ENCODE results near the gene FHIT.
A peak's percentile ranks its signal among the peaks of the same experiment; 100 is the strongest.

Gene FHIT

DNA sequence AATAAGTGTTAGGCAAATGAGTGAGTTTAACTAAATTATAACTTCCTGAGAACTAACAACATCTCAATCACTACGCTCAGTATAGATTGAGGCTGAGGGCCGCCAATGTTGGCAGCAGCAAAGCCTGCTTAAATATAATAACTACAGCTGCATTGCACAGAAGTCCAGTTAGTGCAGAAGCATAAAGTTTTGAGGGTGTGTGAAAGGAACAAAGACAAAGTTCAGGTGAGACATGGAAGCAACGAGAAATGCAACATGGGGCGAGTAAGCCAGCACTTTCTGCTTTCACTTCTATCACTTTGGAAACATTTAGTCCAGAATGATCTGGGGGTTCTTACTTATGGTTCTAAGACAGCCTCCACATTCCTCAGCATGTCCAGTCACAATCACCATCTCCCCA lies 1149.1 kb downstream of the FHIT start:
- DNase-seq (ENCODE audit: low spot score) = no peak

DNA sequence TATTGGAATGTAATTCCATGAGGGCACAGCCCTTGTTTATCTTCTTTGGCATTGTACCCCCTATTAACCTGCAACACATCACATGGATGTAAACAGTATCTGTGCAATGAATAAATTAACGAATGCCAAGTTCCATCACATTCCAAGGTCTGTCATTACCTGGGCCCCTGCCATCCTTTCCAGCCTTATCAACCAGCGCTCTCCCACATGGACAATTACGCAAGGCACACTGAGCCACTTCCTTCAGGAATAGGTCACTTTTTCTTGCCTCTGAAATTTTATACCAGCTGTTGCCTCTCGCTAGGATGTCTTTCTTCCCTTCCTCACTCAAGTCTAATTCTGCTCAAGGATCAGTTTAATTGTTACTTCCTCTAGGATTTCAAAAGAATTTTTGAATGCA lies 1149.6 kb downstream of the FHIT start:
- DNase-seq (ENCODE audit: low spot score) = no peak

DNA sequence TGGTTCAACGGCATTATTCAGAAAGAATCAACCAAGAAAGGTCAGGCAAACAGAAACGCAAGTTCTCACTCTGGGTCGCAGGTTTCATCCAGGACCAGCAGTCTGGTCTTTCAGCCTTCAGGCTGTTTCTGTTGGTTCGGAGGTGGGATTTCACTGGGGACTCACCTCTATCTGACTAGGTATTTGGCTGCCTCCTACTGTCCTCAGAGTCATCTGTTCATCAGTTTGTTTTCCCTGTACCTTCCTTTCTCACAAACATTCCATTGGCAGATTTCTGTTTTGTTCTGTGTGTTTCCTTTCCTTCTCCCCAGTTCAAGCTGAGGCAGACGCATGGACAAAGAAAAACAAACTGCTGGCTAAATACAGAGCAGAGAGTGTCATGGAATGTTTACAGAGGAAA lies 1154.8 kb downstream of the FHIT start:
- DNase-seq (ENCODE audit: low spot score) = no peak

DNA sequence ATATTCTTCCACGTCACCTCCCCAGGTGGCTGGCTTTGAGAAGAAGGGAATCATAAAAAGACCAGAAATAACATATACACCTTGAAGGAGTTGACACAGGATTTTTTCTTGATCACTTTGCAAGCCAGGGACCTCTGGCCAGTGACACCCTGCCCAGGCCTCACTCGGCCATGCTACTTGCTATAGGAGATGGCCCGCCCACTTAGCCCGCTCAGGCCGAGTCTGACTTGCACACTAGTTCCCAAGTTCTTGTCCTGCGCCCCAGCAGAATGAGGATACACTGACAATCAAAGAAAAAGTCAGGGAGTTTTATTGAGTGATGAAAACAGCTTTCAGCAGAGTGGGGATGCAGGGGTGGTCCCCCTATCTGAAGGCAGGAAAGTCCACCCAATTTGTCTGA lies 1155.3 kb downstream of the FHIT start:
- no peak for DNase-seq (ENCODE audit: low spot score)

DNA sequence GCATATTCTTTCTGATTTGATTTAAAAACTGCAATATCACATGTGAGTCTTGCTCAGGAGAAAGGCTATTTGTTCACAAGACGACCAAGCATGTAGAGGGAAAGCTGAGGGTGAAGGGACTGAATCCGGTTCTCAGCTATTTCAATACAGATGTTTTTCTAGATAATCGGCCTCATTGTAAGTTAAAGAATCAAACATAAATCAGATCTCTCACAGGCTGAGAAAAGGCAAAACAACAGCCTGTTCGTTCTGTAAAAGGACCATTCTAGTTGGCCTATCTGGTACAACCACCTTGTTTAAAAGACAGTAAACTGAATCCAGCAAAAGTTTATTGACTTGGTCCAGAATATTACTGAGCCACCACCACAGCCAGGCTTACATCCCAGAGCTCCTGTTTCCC lies 1155.7 kb downstream of the FHIT start:
- no peak for DNase-seq (ENCODE audit: low spot score)

DNA sequence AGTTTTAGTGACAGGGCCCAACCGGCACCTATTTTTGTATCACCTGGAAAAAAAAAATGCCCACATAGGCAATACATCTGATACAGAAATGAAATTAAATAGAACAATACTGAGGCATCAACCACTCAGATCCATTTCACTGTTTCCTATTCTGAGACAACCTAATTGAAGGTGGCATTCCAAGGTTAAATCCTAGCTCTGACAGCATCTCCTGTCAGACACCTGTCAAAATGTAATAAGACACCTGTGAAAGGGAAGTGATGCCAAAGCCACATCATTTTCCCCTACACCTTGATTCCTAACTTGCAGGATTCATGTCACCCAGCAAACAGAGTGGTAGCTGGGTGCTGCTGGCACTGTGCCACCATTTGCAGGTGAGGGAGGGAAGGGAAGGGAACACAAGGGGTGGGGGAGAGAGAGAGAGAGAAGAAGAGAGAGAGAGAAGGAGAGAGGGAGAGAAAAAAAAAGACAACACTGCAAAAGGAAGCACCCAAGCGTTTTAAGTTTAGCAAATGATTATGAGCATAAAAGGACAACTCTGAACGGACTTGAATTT lies 1156.8 kb downstream of the FHIT start:
- DNase-seq (ENCODE audit: low spot score) = no peak

DNA sequence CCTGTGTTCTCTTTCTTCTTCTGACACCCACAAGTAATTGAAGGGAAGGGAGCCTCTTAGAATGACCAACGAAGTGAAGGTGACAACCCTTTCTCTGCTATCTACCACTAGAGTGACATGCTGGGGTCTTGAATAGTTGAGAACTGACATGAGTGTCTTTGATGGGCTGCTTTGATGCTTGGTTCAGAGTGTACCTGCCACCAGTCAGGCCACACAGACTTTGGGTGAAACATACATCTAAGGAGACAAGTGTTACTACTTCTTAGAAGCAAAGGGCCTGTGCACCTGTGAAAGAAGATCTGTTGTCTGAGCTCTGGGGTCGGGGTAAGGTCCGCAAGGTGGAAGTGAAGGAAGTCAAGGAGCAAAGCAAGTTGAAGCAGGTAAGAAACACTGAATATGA lies 1160.7 kb downstream of the FHIT start:
- no peak for DNase-seq (ENCODE audit: low spot score)

DNA sequence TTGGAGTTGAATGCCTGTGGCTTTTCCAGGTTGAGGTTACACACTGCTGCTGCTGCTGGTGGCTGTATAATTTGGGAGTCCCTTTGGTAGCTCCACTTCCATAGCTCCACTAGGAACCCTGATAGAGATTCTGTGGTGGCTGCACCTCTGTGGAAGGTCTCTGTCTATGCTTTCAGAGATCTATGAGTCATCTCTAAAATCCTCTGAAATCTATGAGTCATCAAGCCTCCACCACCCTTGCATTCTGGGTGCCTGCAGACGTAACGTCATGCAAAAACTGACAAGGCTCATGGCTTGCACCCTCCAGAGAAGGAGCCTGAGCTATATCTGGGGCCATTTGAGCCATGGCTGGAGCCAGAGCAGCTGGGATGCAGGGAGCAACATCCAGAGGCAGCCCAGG lies 1164.4 kb downstream of the FHIT start:
- DNase-seq (ENCODE audit: low spot score) = no peak

DNA sequence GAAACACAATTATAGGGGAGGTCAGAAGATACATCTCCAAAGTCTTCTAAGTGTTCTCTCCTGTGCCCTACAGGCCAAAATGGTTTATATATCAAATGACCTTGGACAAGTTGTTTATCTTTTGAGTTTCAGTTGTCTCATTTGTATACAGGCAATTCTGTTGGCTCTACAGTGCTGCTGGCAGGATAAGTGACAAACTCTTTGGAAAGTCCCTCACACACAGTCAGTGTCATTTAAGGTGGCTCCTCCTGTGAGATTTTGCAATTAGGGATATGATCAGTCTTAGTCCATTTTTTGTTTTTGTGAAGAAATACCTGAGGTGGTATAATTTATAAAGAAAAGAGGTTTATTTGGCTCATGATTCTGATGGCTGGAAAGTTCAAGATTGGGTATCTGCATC lies 1165.6 kb downstream of the FHIT start:
- no peak for DNase-seq (ENCODE audit: low spot score)

DNA sequence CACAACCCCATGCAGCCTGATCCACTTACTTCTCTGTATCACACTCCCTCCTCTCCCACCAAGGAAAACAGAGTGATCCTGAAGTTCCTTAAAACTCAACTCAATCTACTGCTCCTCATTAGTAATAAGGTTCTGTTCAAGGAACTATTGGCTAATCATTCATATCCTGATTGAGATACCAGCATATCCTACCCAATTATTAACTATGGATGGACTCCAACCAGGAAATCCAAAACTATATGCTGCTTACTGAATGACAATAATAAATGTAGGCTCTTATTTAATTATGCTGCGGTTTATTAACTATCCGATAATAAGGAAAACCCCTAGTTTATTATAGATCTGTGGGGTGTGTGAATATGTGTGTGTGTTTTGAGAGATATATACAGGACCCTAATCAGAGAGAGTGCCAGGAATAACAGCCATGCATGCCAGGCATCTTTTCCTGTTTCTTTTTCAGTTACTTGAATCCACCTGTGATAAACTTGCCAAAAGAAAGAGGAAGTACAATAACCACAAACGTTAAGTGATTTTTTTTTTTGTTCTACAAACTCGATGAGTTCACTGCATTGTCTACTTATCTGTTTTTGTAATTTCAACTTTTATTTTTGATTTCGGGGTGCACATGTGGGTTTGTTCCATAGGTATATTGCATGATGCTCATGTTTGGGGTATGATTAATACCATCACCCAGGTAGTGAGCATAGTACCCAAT lies 1169.7 kb downstream of the FHIT start:
- no peak for DNase-seq (ENCODE audit: low spot score)

DNA sequence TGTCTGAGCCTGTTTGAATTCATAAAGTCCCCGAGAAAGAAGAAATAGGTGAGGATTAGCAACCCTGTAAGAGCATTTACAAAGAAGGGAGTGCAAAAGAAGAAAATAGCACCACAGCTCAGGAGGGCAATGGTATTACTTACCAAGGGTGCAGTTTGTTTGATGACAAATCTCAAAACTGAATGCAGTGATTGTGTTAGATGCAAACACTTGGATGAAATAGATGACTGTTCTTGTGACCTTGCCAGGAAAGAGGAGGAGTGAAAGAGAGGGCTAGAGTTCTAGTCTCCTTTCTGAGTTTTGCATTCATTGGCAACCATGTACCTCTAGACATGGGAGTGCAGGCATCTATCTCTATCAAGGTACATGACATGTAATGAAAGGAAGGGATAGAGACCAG lies 1170.6 kb downstream of the FHIT start:
- DNase-seq (ENCODE audit: low spot score) = no peak

DNA sequence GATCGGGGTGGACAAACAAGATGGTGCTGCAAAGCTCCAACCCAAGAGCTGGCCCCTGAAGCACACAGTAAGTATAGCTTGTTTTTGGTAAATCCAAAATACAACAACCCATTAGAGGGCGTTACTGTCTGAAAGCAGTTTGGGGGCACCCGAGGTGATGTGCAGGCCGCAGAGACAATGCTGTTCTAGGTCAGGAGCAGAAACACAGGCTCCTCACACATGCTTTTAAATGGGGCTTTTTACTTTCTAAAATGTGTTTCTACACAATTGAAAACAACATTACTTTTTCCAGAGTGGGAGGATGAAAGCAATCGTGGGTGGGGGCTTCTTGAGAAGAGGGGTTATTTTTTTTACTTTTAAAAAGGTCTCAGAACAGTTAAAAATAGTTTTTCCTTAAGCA lies 1172.2 kb downstream of the FHIT start:
- no peak for DNase-seq (ENCODE audit: low spot score)

DNA sequence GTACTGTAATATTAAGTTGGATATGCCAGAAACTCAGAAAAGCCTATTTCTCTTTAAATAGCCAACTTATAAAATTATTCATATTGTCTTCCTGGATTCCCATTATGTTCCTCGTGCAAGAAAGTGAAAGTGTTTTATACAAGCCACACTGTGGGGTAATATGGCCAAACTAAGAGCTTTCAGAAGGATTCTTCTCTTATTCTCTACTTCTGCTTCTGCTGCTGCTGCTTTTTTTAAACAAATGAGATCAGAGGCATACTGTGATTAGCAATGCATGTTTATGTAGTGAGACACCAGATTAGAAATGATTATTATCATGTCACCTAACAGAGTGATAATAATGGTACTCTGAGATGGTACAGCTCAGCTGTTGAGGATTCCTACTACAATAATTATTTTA lies 1174.9 kb downstream of the FHIT start:
- DNase-seq (ENCODE audit: low spot score) = no peak

DNA sequence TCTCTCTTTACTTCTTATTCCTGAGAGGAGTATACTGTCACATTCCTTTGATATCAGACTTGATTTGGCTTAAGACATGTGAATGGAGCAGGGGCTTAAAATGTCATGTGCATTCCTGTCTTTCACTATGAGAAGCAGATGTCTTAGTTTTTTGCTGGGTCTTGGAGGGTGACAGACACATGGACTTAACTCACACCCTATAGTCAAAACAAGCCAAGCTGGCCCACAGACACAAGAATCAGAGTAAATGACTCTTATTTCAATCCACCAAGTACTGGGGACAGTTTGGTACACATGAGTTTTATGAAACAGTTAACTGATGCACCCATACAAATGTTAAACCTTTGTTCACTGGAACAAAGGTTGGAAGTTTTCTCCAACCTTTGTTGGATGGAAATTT lies 1177.3 kb downstream of the FHIT start:
- DNase-seq (ENCODE audit: low spot score) = no peak

DNA sequence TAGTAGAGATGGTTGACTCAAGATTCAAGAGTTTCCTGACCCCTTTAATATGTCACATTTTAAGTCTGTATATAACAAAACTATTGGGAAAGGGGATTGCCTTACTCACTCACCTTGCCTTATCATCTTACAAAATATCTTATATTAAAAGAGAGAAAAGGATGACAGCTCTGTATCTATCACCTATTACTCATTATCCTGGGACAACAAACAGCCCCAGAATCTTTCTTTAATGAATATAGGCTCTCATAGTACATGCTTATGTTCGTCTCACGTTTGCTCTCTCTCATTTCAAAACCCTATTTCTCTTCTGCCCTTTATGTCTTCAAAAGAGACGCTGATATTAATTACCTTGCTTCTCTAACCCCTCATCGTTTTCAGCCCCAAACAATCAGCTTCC lies 1178.0 kb downstream of the FHIT start:
- no peak for DNase-seq (ENCODE audit: low spot score)

DNA sequence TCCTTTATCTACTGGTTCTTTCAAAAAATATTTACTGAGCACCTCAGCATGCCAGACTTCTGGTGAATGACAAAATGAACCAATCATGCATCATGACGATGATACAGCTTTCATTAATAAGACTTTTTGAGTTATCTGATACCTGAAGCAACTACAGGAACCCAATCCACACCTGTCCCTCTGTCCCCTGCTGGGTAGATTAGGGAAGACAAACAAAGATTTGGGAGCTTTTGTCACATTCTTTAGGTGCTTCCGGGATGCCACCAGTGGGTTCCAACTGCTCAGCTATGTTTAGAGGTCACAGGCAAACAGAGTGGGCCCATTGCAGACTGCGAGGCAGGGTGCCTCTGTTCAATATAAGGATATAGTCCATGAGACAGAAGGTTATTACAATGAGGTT lies 1180.9 kb downstream of the FHIT start:
- DNase-seq (ENCODE audit: low spot score) = no peak

DNA sequence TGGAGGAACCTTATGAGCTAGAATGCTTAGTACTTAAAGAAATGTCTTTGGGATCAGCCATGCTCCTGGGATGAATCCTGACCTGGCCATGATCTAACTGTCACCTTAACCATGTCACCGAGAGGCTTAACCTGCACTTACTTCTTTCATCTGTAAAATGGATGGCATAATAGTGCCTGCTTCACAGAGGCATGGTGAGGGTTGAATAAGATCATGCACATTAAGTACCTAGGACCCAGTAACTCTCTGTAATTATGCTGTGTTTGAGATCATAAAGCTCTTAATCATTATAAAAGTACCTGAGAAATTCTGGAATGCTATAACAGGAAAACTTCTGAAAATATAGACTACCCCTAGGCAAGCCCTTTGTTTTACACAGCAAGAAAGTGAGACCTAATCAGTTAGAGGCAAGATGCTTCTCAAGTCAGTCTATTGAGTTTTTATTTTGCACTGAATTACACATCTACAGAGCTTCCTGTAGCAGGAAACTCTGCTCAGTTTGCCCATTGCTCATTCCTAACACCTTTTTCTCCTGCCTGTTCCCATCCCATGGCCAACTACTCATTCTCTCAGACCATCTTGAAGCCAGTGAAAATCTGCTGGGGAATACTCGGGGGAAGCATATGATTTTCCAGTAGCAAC lies 1185.9 kb downstream of the FHIT start:
- DNase-seq (ENCODE audit: low spot score) = no peak

DNA sequence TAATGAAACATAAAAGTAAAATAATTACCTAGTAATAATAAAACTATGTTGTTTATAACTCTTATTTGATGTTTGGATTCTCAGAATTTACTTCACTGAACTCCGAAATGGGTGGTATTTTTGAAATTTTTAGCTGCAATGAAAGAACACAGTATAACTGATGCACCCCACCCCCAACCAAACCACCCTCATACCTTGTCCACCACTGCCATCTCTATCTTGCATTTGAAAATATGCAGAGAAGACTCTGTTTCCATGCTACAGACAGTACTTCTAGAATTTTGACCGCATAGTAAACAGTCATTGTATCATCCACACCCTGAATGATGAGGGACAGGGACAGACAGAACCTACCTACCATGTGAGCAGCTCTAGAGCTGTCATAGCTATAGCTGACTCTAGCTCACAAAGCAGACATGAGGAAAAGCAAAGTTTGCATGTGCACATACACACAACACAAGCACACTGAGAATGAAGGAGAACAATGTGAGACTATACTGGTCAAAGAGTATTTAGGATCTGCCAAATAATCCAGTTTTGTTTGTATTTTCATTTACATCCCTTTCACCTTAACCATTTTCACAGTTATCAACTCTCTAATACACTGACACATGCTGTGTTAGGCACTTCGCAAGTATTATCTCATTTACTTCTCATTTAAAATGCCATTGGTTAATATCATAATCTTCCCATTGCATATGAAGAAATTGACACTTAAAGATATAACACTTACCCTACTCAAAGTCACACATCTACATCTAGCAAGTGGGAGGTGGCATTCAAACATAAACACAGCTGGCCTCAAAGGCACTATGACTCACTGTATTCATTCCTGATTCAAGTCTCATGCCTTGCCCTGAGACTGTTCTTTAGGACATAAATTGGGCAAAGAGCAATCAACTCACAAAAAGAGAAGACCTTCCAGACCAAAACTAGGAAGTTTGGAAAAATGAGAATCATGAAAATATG lies 1186.8 kb downstream of the FHIT start:
- DNase-seq (ENCODE audit: low spot score) = peak; percentile 16

DNA sequence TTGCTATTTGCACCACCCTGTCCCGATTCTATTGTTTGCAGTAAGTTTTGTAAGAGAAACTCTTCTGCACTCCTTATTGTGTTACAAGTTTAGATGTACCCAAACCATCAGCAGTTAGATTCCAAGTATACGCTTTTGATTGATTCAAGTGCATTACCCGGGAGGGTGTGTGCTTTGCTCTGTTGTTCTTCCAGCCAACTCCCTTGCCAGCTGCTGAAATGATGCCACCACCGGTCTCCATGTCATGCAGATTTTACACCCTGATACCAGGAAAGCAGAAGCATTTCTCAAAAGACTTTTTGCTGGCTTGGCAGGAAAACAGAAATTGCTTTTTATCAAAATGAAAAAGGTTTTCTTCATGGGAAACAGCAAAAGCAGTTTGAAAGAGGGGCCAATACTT lies 1194.8 kb downstream of the FHIT start:
- DNase-seq (ENCODE audit: low spot score) = no peak

DNA sequence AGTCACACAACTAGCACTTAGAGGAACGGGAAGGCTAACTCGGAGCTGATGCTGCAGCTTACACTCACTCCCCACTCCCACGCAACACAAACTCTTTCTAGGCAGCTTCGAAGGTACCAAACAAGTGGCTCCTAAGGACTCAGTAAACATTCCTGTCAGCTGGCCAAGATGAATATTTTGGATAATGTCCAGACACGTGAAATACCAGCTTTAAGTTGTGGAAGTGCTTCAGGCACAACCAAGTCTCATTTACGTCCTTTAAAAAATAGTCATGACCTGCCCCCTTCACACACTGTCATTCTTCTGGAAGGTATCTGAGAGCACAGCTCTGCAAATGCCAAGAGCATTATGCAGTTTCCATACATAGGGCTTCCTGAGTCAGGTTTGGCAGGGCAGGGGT lies 1195.5 kb downstream of the FHIT start:
- no peak for DNase-seq (ENCODE audit: low spot score)

DNA sequence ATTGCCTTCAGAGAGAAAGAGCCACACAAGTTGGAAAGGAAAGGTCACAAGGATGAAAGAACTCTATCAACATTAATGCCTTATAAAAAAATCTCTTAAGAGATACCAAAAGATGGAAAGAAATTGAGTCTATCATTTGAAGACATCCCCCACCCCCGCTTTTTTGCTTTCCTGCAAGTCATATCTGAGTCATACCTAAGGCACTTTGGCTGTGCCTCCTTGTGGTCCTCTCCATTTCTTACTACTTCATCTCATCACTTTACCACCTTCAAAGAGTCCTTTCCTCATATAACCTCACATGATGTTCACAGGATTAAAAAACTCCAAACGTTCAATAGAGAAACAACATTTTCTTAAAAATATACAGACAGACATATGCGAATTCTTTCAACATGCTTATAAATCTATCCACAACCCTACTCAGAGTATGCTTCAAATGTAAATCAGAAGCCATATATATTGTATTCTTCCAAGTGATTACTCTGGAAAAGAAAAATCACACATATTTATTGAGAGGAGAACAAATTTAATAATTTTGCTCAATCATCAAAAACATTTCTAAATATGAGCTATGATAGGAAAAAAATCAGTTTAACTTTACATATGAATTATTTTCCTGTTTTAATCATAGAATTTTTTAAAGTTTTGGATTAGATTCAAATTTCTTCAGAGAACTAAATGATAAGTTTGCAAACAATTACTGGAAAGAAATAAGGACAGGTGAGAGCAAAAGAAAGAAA lies 1197.6 kb downstream of the FHIT start:
- no peak for DNase-seq (ENCODE audit: low spot score)

DNA sequence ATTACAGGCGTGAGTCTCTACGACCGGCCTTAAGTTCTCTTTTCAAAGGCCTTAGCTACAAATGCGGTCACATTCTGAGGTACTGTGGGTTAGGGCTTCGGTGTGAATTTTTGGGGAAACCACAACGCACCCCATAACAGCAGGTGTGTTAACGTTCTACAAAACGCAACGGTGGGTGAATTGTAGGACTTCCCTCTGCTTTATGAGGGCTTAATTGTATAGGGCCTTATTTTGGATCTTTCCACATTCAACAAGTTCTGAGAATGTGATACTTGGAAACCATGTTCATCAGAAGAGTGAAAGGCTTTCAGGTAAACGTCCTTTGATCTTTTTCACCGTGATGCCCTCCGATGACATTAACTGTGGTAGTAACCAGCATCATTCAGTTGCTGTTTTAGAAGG lies 1202.8 kb downstream of the FHIT start:
- DNase-seq (ENCODE audit: low spot score) = no peak

All from kidney capillary endothelial cell (primary cell).